ENCODE data around the gene PDE2A. TPM values are rescaled to one million over a fixed set of nuclear protein-coding genes. Genes with fewer than 3 reads are reported as not detected.

The PDE2A gene
- total RNA-seq, 2 donors from 2014 or later: 3.7 to 13.3 TPM

DNA sequence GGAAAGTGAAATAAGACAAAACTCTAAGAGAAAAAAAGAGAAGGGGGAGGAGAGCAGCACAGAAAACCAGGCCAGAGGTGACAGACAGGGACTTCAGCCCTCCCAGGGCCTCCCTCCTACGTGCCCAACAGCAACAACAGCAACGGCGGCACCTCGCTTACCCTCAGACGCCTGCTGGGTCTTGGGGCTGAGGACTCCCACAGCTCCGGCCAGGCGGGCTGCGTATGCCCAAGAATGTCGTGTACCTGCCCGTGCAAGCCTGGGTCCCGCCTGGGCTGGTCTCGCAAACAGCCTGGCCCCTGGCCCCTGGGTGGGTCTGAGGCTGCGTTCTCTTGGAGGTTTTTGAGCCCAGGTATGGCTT, 47.4 kb upstream of the PDE2A start:
- Mint-ChIP-seq H3K36me3 (ENCODE audit: low read depth) (peaks cover 25% of the 10 kb centered on the region), H3K4me1 (peaks cover 28% of the 10 kb centered on the region), H3K9me3 (no peaks in the 10 kb centered on the region), H3K27ac (peak overlapping the region; percentile 84), H3K4me3 (peak overlapping the region; percentile 21), H3K27me3 (ENCODE audit: insufficient read depth) (no peaks in the 10 kb centered on the region)
- TF ChIP-seq, protein P1, sequence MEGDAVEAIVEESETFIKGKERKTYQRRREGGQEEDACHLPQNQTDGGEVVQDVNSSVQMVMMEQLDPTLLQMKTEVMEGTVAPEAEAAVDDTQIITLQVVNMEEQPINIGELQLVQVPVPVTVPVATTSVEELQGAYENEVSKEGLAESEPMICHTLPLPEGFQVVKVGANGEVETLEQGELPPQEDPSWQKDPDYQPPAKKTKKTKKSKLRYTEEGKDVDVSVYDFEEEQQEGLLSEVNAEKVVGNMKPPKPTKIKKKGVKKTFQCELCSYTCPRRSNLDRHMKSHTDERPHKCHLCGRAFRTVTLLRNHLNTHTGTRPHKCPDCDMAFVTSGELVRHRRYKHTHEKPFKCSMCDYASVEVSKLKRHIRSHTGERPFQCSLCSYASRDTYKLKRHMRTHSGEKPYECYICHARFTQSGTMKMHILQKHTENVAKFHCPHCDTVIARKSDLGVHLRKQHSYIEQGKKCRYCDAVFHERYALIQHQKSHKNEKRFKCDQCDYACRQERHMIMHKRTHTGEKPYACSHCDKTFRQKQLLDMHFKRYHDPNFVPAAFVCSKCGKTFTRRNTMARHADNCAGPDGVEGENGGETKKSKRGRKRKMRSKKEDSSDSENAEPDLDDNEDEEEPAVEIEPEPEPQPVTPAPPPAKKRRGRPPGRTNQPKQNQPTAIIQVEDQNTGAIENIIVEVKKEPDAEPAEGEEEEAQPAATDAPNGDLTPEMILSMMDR (conservative IDR thresholded peaks at IDR 0.05): no peak
- H3K4me1 ChIP-seq (ENCODE audit: control insufficient read depth, insufficient read depth, low read length): peaks cover 6% of the 10 kb centered on the region
- peaks cover 20% of the 10 kb centered on the region for H3K36me3 ChIP-seq (ENCODE audit: control insufficient read depth, insufficient read depth, low read length)
- peak overlapping the region; percentile 8 for H3K27ac ChIP-seq (ENCODE audit: low read depth, low read length)
- 79 to 86% methylated on average over 12 to 13 of the region's 13 CpGs for WGBS, 2 experiments (ENCODE audit: insufficient coverage in 1 of 2, insufficient read length in 1 of 2)
- no peak overlapping the region for H3K9ac ChIP-seq (ENCODE audit: extremely low read depth, low read length, poor library complexity, severe bottlenecking)
- H3K27me3 ChIP-seq (ENCODE audit: control insufficient read depth, insufficient read depth, low read length, poor library complexity, severe bottlenecking): no peaks in the 10 kb centered on the region
- DNase-seq: peak; percentile 73
- H3K4me3 ChIP-seq (ENCODE audit: low read length): no peak overlapping the region
- H3K9me3 ChIP-seq (ENCODE audit: control insufficient read depth, low read length): no peaks in the 10 kb centered on the region

DNA sequence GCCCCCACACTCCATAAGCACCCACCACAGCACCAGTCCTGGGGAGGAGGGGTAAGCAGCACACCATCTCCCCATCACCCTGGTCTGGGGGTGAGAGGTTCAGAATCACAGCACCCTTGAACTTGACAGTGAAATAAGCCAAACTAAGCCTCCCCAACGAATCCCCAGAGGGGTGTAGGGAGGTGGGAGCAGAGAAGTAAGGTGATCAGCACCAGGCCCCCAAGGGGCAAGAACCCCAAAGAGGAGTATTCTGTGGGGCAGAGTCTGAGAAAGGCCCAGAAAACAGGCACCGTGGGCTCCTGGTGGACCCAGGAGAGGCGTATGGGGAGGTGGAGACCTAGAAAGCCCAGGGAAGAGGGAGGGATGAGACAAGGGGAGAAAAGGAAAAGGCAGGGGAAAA, 47.1 kb upstream of the PDE2A start:
- H3K4me1 ChIP-seq (ENCODE audit: control insufficient read depth, insufficient read depth, low read length): peaks cover 6% of the 10 kb centered on the region
- H3K27ac ChIP-seq (ENCODE audit: low read depth, low read length): no peak overlapping the region
- no peaks in the 10 kb centered on the region for H3K27me3 Mint-ChIP-seq (ENCODE audit: insufficient read depth)
- H3K4me3 ChIP-seq (ENCODE audit: low read length): no peak overlapping the region
- DNase-seq: no peak
- H3K9ac ChIP-seq (ENCODE audit: extremely low read depth, low read length, poor library complexity, severe bottlenecking): no peak overlapping the region
- peaks cover 23% of the 10 kb centered on the region for H3K36me3 Mint-ChIP-seq (ENCODE audit: low read depth)
- H3K27me3 ChIP-seq (ENCODE audit: control insufficient read depth, insufficient read depth, low read length, poor library complexity, severe bottlenecking): no peaks in the 10 kb centered on the region
- peak overlapping the region; percentile 21 for H3K4me3 Mint-ChIP-seq
- H3K27ac Mint-ChIP-seq: peak overlapping the region; percentile 84
- no peaks in the 10 kb centered on the region for H3K9me3 Mint-ChIP-seq
- peaks cover 28% of the 10 kb centered on the region for H3K4me1 Mint-ChIP-seq
- 91 to 93% methylated on average over 3 of the region's 3 CpGs for WGBS, 2 experiments (ENCODE audit: insufficient coverage in 1 of 2, insufficient read length in 1 of 2)
- TF ChIP-seq, protein P1 (conservative IDR thresholded peaks at IDR 0.05): no peak
- peaks cover 20% of the 10 kb centered on the region for H3K36me3 ChIP-seq (ENCODE audit: control insufficient read depth, insufficient read depth, low read length)
- H3K9me3 ChIP-seq (ENCODE audit: control insufficient read depth, low read length): no peaks in the 10 kb centered on the region

DNA sequence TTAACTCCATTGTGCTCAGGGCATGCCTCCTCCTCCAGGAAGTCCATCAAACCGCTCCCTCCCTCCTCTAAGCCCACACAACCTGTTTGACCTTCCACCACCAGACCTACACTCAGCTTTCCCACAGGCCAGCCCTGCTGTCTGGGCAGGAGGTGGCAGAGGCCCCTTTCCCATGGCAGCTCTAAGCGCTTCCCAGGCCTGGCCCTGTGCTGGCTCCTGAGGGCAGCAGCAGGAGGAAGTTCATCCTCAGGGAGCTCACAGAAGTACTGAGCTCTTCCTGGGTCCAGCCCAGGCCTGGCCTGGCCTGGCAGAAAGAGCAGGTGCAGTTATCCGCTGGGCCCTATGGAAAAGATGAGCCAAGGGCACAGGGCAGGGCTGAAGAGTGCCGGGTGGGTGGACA, 46.6 kb upstream of the PDE2A start:
- Histone ChIP-seq H3K4me1 (ENCODE audit: control insufficient read depth, insufficient read depth, low read length) (peaks cover 6% of the 10 kb centered on the region), H3K9me3 (ENCODE audit: control insufficient read depth, low read length) (no peaks in the 10 kb centered on the region), H3K4me3 (ENCODE audit: low read length) (no peak overlapping the region), H3K36me3 (ENCODE audit: control insufficient read depth, insufficient read depth, low read length) (peaks cover 20% of the 10 kb centered on the region), H3K9ac (ENCODE audit: extremely low read depth, low read length, poor library complexity, severe bottlenecking) (no peak overlapping the region), H3K27me3 (ENCODE audit: control insufficient read depth, insufficient read depth, low read length, poor library complexity, severe bottlenecking) (no peaks in the 10 kb centered on the region), H3K27ac (ENCODE audit: low read depth, low read length) (no peak overlapping the region)
- TF ChIP-seq, protein P1 (conservative IDR thresholded peaks at IDR 0.05): no peak
- H3K4me3 Mint-ChIP-seq: no peak overlapping the region
- no peak for DNase-seq
- H3K27ac Mint-ChIP-seq: peak overlapping the region; percentile 84
- peaks cover 28% of the 10 kb centered on the region for H3K4me1 Mint-ChIP-seq
- H3K27me3 Mint-ChIP-seq (ENCODE audit: insufficient read depth): no peaks in the 10 kb centered on the region
- H3K9me3 Mint-ChIP-seq: no peaks in the 10 kb centered on the region
- WGBS, 2 experiments (ENCODE audit: insufficient coverage in 1 of 2, insufficient read length in 1 of 2): 88 to 92% methylated on average over 4 of the region's 4 CpGs
- H3K36me3 Mint-ChIP-seq (ENCODE audit: low read depth): peaks cover 21% of the 10 kb centered on the region

Data from endodermal cell (in vitro differentiated cells).